SK-N-MC (cell line): ENCODE results near the gene HOXD4.

ENCODE experiments used
- DNase-seq: peaks from one replicate; pipeline ENCODE4 v3.0.0-alpha.2; 2011; ENCODE audit warnings: low read depth, low spot score
- H3K27ac ChIP-seq: fragments of 200-600 bp; sonication (generic); 2 replicates; pipeline ENCODE4 v1.5.1; 2016; ENCODE audit warnings: mixed run types
- H3K36me3 ChIP-seq: fragments of 200-600 bp; sonication (generic); 2 replicates; pipeline ENCODE4 v1.6.1; 2017; ENCODE audit warnings: antibody characterized with exemption, low read length, mixed read lengths; ENCODE audit not compliant: insufficient read depth
- H3K4me3 ChIP-seq: fragments of 200-600 bp; sonication (generic); 2 replicates; pipeline ENCODE4 v1.5.1; 2016
- H3K9ac ChIP-seq: fragments of 200-600 bp; sonication (generic); 2 replicates; pipeline ENCODE4 v1.8.0; 2017; ENCODE audit warnings: mixed run types, mixed read lengths; ENCODE audit not compliant: insufficient read length
- H3K9me3 ChIP-seq: fragments of 200-600 bp; sonication (generic); 2 replicates; pipeline ENCODE4 v1.6.1; 2017; ENCODE audit warnings: low read depth, mild to moderate bottlenecking, antibody characterized with exemption, low read length, moderate library complexity, mixed read lengths
- EZH2 ChIP-seq: fragments of 200-600 bp; sonication (generic); IDR thresholded peaks from one replicate; pipeline ENCODE4 v1.6.1; 2017; ENCODE audit warnings: antibody characterized with exemption
- FOXP2 ChIP-seq: optimal IDR thresholded peaks from 2 replicates; pipeline ENCODE3; 2011; ENCODE audit warnings: mild to moderate bottlenecking, moderate library complexity; ENCODE audit not compliant: insufficient read depth; ENCODE audit errors: extremely low read length, control extremely low read depth
- POLR2AphosphoS5 ChIP-seq: IDR thresholded peaks from 2 replicates; pipeline ENCODE4 v1.6.1; 2012; ENCODE audit warnings: mild to moderate bottlenecking, low read depth, low read length, borderline replicate concordance

The HOXD4 gene

DNA sequence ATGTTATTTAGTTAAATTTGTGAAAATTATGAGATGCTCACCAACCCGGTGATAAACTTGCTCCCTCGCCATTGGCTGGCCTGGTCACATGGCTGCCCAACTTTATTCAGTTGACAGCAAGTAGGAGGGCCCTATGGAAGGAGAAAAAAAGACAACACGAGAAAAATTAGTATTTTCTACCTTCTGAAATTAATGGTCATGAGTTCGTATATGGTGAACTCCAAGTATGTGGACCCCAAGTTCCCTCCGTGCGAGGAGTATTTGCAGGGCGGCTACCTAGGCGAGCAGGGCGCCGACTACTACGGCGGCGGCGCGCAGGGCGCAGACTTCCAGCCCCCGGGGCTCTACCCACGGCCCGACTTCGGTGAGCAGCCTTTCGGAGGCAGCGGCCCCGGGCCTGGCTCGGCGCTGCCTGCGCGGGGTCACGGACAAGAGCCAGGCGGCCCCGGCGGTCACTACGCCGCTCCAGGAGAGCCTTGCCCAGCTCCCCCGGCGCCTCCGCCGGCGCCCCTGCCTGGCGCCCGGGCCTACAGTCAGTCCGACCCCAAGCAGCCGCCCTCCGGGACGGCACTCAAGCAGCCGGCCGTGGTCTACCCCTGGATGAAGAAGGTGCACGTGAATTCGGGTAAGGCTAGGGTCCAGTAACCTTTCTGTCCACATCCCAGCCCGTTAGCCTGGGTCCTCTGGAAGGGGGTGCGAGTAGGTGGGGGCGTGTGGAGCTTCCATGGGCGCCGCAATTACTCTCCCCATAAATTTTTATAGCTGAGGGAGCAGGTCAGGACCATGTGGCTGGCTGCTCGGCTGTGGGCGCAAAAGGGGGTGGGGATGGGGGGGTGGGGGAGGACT lies at the start of gene HOXD4:
Gene HOXD4, plus strand, starts transcription at position 109 of the 846 bp plus-strand sequence. Its CDS starts 84 bp downstream, at position 193.
- Histone ChIP-seq H3K27ac (no peak within 1 kb of the TSS), H3K9ac (no peak within 1 kb of the TSS), H3K36me3 (peaks cover 12% of the 10 kb centered on the region; the same call in 1 of the 2 replicates), H3K4me3 (no peak within 1 kb of the TSS), H3K9me3 (no peaks in the 10 kb centered on the region)
- no peak for DNase-seq
- TF ChIP-seq EZH2, result no peak
- TF ChIP-seq POLR2AphosphoS5, result no peak
- TF ChIP-seq FOXP2, result no peak

DNA sequence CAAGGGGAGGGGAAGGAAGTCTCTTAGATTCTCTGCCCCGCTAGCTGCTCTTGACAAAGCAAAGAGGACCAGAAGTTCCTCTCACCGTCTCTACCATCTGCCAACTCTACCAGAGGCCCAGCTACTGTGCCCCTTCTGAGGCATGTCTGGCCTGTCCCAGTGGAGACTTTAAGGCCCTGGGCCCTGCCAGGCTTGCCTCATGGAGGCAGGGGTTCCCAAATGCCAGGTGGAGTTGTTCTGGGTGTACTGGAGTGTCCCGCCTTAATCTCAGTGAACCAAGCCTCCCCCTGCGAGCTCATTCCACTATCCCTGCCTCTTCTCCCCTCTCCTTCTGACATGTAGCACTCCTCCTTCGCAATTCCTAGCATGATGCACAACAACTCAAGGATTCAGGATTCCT lies 49.5 kb upstream of the HOXD4 start:
- H3K9me3 ChIP-seq, result no peaks in the 10 kb centered on the region
- H3K36me3 ChIP-seq, result no peaks in the 10 kb centered on the region
- H3K9ac ChIP-seq, result no peak overlapping the region
- no peak overlapping the region; the same call in 1 of the 2 replicates for H3K4me3 ChIP-seq
- H3K27ac ChIP-seq, result peak overlapping the region; percentile 84
- DNase-seq, result no peak
- no peak for TF ChIP-seq EZH2

DNA sequence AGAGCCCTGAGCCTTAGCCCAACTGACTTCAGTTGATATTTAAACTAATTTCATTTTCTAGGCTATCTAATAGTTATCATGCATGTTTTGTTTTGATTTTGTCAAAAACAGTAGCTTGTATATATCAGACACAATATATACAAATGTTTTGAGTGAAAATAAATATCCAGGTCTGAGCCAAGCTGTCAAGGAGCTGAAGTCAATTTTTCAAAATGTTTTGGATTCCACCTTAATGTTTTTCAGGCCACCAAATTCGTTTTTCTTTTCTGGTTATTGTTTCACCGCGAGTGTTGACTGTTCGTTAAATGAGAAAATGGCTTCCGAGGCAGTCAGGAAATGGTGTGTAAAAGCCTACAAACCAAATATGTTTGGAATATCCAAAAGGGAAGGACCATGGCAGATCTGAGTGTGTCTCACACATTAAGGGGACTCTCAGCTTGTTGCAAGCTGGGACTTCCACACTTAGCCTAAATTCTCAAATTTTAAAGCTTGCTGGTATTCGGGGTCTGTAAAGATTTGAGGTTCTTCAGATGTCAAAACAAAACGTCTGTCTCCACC lies 49.0 kb upstream of the HOXD4 start:
- peak overlapping the region; percentile 96 for H3K27ac ChIP-seq
- TF ChIP-seq POLR2AphosphoS5, result no peak
- no peak for TF ChIP-seq FOXP2
- TF ChIP-seq EZH2, result no peak
- no peak for DNase-seq
- H3K4me3 ChIP-seq, result peak overlapping the region; percentile 96; the same call in 1 of the 2 replicates
- no peaks in the 10 kb centered on the region for H3K9me3 ChIP-seq
- no peaks in the 10 kb centered on the region for H3K36me3 ChIP-seq
- H3K9ac ChIP-seq, result peak overlapping the region; percentile 85

DNA sequence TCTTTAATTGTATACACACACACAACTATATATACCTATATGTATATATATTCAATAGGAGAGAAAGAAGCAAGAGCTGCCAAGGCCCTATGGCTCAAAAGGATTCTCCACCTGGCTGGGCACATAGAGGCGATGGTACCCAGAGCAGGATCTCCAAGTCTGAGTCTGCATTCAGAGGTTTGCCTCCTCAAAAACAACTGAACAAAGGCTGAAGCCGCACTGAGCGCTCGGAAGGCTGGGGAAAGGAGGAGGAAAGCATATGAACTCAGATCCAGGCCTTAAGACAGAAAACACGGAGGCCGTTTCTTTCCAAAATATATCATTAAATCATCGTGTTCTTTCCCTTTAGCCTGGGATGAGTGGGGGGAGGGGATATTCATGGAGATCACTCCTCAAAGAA lies 48.2 kb upstream of the HOXD4 start:
- Histone ChIP-seq H3K36me3 (no peaks in the 10 kb centered on the region), H3K27ac (peak overlapping the region; percentile 96), H3K4me3 (peak overlapping the region; percentile 96), H3K9ac (peak overlapping the region; percentile 85), H3K9me3 (no peaks in the 10 kb centered on the region)
- TF ChIP-seq FOXP2 (no peak), EZH2 (no peak), POLR2AphosphoS5 (no peak)
- no peak for DNase-seq

DNA sequence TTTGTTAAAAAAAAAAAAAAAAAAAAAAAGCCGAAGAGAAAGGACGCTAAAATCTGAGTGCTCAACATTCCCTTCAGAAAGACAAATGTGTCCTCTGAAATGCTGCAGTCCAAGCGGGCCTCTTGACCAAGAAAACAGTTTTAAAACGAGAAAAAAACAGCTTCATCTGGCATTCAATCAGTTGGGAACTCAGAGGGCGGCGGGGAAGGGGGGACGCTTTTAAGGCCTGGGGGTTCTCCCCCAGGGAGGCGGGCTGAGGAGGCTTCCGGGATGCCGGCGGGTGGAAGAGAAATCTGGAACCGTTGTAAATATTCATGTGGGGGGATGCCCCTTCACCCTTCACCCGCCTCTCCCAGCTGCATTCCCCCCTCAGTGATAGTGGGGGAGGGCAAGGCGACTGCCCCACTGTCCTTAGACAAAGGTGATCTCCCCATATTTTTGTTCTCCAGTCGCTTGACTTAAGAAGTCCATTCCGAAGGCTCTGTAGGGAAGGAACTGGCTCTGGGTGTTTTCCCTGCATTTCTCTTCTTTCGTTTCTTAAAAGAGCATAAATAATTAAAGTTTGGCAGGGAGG lies 47.5 kb upstream of the HOXD4 start:
- no peaks in the 10 kb centered on the region for H3K9me3 ChIP-seq
- peaks cover under 1% of the 10 kb centered on the region for H3K36me3 ChIP-seq
- peak overlapping the region; percentile 85 for H3K9ac ChIP-seq
- peak overlapping the region; percentile 96 for H3K4me3 ChIP-seq
- no peak; the same call in none of the 2 replicates for TF ChIP-seq POLR2AphosphoS5
- TF ChIP-seq FOXP2, result peak; percentile 39
- peak overlapping the region; percentile 96 for H3K27ac ChIP-seq
- DNase-seq, result no peak

DNA sequence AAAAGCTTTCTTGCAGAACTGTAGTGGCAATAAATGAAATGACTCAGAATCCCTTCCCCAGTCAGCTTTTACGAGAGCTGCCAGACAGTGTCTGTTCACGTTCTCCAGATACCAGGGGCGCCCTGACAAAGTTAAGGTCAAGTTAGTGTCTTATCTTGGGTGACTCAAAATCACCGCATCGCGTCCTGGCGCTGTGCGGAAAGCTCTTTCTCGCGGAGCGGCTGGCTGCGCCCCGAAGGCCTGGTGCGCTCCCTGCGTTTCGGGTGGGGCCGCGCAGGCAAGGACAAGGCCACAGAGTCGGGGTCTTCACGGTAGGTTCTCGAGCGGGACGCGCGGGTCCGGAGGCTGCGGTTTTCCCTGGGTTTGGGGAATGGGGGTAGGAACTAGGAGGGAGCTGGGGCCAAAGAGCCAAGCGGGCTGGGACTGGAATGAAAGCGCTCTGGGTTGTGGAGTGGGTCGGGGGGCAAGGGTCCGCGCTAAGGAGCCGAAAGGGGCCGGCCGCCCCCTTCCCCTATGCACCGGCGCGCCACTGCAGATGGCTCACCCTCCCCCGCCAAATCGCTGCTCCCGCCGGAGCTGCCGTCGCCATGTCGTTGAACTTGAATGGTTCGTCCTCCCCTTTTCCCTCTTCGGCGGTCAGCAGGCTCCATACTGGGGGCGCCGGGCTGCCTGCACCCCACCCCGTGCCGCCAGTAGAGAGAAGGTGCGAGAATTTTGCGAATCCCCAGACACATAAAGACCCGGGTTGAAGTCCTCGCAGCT lies 46.9 kb upstream of the HOXD4 start:
- H3K36me3 ChIP-seq, result peaks cover 8% of the 10 kb centered on the region
- DNase-seq, result peak; percentile 80
- peak overlapping the region; percentile 85 for H3K9ac ChIP-seq
- TF ChIP-seq FOXP2 (no peak), POLR2AphosphoS5 (peak; percentile 61)
- H3K9me3 ChIP-seq, result no peaks in the 10 kb centered on the region
- peak overlapping the region; percentile 96 for H3K4me3 ChIP-seq
- peak overlapping the region; percentile 96 for H3K27ac ChIP-seq

DNA sequence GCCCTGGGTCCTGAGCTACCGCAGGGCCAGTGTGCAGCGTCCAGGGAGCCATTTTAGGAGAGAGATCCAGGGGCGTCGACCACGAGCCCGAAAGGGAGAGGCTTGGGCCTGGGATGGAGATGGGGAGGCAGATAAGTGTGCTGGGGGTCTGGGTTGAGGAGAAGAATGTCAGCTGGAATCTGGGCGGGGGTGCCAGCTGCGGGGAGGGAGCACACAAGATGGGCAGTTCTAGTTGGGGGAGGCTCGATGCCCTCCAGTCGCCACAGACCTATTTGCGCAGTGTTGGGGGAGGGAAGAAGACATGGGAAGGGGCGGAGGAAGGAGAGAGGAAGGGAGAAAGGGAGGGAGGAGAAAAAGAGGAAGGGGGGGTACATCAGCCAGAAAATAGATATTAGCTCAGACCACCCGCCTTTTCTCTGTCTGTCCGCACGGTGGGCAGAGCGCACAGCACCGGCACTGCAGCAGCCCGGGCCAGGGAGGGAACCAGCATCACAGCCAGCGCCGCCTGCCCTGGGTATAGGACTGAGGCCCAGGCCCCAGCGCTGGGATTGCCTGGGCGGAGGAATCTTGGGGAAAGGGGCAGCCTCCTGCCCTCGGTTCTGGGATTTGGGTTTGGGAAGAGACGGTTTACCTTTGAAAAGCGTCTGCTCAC lies 46.1 kb upstream of the HOXD4 start:
- Histone ChIP-seq H3K9ac (peak overlapping the region; percentile 89), H3K9me3 (no peaks in the 10 kb centered on the region), H3K4me3 (peak overlapping the region; percentile 96), H3K27ac (peak overlapping the region; percentile 96), H3K36me3 (peaks cover 15% of the 10 kb centered on the region)
- DNase-seq, result no peak
- TF ChIP-seq FOXP2 (no peak), POLR2AphosphoS5 (peak; percentile 78; the same call in 1 of the 2 replicates), EZH2 (no peak)
